Muscle of back (tissue), 11 donors: Measurements from ENCODE around the gene KNOP1. TPM values are rescaled to one million over a fixed set of nuclear protein-coding genes. Genes with fewer than 3 reads are reported as not detected.

Source experiments
- DNase-seq, 3 donors: peaks; one replicate each; pipeline versions ENCODE4 v3.0.0 to v3.0.0-alpha.2; 2013
- polyA plus RNA-seq, 10 donors: library from polyadenylated mRNA; unstranded; fragments of 120-200 nt; gene quantifications; one replicate each; pipeline ENCODE4 v1.2.1, GENCODE V29; 2013; ENCODE audit not compliant: insufficient read length in 10 of 10

KNOP1 gene
- polyA plus RNA-seq, 10 donors: 16.5 to 26.6 (median 22.6) TPM

DNA sequence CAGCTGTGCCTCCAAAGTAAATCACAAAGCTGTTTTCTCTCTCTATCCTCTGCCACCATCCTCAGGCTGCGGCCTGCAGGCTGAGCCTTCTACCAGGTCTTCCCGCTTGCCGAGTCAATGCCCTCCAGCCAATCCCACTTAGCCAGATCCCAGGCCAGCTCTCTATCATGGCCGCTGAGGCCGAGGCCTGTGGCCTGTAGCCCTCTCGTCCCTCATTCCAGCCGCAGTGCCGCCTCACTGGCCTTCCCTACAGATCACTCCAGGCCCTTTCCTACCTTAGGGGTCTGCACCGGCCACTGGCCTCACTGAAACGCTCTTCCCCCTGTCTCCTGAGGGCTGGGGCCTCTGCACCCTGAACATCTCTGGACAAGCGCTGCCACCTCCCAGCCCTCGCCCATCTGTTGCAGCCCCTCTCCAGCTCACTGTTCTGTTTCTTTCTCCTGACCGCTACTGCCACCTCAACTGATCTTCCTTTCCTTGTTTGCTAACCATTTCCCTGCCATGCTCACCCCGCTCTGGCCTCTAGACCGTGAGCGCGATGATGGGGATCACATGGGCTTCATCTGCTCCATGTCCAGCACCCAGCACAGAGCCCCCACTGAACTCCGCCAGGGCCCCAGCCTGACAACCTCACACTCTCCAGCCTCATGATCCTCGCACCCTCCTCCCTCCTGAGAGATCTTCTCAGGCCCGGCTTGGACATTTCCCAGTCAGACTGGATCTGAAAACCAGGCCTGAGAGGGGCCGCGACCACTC is 8.5 kb downstream of the KNOP1 start:
- DNase-seq: no peak

DNA sequence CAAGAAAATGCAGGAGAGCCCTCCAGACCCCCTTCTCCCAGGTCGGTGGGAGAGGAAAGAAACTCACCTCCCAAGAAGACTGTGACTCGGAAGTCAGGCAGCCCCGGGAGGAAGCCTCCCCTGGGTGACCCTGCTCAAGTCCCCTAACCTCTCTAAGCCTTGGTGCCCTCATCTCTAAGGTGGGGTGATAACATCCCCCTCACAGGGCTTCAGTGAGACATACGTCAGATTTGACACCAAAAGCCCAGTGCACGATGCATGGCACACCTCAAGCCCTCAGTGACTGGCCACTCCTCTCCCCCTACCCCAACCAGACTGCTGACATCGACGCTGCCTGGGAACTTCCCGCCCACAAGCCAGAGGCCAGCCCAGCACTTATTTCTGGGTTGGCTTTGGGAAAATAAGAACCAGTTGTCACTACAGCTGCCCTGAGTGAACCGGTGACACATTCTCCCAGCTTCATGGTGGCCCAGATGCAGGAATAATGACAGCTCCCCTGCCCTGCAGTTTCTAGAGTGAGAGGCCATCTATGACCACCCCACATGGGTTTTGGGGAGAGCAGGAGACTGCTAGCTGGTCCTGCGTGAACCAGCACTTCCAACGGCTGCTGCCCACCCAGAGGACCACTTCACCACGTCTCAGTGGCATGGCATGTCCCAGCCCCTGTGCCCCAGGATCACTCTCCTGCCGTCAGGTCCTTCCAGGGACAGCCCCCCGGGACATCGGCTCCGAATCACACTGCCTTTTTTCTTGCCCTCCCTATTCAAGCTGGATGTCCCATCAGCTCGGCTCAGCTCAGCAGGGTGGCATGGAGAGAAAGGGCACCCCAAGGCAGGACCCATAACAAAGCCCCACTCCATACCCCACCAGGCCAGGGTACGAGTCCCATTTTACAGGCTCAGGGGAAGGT is 9.5 kb downstream of the KNOP1 start:
- DNase-seq: no peak

DNA sequence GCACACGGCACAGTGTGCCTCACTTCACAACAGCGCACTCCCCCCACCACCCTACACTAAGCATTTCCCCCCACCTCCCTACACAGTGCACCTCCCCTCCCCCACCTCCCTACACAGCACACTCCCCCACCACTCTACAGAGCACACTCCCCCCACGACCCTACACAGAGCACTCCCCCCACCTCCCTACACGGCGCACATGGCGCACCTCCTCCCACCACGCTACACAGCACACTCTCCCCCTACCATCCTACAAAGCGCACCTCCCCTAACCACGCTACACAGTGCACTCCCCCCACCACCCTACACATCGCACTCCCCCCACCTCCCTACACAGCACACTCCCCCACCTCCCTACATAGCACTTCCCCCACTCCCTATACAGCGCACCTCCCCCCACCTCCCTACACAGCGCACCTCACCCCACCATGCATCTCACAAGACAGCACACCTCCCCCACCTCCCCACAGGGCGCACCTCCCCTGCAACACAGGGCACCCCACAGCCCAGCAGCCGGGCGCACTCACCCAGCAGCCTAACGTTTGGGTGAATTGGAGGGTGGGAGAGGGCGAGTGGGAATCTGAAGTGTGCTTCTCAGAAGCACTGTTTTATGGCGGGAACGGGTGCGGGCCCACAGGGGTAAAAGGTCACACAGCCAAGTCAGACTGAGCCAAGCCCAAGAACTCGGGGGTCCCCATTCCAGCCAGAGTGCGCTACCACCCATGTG is 10.3 kb downstream of the KNOP1 start:
- DNase-seq: no peak

DNA sequence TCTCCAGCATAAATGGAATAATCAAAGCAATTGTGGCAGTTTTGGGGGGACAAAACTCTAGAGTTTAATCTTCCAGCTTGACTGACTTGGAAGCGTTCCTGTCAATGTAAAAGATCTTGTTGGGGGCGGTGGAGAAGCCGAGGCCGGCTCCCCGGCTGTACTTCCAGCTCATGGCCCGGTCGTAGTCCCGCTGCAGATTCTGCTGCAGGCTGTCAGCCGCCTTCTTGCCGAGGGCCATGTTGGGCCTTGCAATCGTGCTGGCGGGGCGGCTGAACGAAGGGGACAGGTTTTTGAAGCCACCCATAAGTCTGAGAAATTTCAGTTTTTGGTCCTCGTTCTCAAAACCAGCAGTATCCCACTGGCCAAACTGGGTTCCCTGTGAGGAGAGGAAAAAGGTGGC is 11.2 kb downstream of the KNOP1 start:
- DNase-seq: no peak

DNA sequence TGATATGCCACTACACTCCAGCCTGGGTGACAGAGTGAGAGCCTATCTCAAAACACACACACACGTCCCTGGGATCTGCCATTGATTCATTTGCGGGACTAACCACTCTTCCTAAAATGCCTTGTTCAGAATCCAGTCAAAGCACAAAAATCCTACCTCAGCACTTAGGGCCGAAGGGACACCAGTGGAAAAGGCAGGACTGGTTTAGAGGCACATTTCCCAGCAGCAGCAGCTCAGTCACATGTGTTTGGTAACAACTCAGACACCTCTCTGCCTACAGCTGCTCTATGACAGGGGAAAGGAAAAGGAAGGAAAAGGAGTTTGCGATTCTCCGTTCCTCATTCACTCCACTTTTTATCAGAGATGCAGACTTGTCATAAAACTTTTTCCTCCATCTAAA is 12.2 kb downstream of the KNOP1 start:
- no peak for DNase-seq

DNA sequence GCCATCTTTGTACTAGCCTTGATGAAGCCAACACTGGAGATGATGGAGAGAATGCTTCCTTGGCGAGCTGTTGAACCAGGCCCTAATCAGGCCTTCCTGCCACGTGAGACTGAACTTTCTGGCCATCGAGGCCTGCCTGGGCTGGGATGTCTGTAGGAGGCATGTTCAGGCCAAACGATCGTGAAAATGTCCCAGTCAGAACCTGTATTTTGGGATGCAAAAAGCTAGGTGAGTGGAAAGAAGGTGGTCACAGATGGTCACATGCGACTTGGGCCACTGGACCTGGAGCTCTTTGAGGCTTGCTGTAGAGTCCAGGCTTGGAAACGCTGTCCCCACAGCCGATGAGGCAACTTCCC is 12.9 kb downstream of the KNOP1 start:
- DNase-seq: no peak

DNA sequence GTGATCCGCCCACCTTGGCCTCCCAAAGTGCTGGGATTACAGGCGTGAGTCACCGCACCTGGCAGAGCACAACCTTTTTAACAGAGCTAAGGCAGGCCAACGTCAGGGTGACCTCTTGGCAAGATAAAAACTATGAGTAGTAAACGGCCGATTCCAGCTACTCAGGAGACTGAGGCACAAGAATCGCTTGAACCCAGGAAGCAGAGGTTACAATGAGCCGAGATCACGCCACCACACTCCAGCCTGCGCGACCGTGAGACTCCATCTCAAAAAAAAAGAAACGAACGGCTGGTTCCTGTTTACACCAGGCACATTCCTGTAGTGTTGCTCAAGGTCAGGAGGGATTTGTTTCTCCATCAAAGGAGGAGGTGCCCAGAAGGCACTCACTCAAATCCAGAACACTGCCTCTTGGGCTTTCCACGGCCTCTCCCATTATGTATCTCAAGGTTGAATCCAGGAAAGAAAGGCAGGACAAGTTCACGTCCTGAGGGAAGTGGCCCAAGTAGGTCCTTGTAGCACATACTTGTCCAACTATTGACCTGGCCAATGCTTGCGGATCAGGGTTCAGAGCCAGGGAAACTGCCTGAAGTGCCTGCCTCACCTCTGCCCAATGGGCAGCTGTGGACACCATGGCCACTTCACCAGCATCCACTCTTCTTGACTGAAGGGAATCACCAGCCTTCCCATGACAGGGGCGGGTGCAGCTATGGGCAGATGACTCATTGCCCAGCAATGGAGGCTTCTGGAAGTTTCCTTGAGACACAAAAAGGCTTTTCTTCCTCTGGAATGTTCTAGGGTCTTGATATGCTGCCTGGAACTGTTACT is 13.5 kb downstream of the KNOP1 start:
- DNase-seq: no peak

DNA sequence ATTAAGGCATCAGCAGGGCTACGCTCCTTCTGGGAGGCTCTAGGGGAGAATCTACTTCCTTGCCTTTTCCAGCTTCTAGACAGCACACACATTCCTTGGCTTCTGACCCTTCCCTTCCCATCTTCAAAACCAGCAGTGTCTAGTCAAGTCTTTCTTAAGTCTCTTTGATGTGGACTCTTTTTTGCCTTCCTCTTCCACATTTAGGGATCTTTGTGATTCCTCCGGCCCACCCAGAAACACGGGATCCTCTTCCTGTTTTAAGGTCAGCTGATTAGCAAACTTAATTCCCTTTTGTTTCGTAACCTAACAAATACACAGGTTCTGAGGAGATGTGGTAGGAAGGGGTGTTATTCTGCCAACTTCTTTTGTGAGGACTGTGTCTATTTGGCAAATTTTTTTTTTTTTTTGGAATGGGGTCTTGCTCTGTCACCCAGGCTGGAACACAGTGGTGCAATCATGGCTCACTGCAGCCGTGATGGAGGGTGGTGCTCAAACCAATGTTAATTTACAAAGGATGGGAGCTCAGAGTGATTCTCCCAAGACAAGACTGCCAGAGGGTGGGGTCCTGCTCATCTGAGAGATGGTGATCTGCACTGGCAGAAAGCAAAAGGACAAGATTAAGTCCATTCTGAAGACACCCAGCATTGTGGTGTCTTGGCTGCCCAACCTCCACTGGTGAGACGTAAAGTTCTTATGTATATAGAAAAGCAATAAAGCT is 14.7 kb downstream of the KNOP1 start:
- no peak for DNase-seq

DNA sequence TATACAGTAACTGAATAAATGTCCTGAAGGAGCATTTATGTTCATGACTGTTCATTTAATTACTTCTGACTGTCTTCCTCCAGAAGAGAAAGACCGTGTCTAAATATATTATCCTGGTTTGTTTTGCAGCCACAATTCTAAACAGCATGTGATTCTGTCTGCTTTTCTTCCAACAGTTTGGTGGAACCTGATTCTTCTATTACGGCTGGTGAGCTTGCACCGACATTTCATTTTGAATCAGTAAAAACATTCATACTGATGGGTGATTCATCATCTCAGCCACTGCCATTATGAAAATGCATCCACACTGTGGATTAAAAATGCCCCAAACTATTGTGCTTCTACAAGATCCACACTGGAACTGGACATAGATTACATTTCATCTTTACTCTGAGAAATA is 16.9 kb downstream of the KNOP1 start:
- DNase-seq: no peak

DNA sequence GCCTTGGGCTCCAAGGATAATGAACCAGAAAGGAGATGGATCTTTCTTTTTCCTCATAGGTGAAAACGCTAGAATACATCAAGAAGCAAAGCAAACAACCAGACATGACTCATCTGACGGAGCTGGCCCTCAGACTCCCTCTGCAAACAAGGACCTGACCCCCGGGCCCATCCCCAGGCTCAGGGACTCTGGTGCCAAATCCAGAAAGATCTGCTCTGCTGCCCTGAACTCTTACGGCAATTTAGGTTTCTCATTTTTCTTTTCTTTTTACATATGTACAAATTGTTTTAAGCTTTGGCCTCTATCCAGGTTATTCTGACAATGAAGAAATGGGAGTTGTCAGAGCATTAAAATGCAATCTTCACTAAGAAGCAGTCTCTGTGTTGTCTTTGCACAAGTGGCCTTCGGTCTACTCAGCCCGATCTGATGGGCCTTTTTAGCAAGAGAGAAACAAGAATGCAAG is 17.7 kb downstream of the KNOP1 start:
- peak in 1 of 3 donors; percentile 53 for DNase-seq

DNA sequence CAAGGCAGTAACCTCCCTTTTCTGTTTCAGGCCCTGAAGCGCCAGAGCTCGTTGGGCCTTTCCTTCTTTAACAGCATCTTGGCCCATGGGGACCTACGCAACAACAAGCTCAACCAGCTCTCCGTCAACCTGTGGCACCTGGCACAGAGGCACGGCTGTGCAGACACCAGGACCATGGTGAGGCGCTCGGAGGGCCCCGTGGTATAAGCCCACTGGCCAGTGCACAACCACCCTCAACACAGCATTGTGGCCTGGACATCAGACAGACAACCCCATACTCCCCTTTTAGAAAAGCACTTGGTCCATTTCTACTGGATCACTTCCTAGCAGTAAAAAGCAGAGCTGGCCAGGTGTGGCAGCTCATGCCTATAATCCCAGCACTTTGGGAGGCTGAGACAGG is 18.6 kb downstream of the KNOP1 start:
- no peak for DNase-seq

DNA sequence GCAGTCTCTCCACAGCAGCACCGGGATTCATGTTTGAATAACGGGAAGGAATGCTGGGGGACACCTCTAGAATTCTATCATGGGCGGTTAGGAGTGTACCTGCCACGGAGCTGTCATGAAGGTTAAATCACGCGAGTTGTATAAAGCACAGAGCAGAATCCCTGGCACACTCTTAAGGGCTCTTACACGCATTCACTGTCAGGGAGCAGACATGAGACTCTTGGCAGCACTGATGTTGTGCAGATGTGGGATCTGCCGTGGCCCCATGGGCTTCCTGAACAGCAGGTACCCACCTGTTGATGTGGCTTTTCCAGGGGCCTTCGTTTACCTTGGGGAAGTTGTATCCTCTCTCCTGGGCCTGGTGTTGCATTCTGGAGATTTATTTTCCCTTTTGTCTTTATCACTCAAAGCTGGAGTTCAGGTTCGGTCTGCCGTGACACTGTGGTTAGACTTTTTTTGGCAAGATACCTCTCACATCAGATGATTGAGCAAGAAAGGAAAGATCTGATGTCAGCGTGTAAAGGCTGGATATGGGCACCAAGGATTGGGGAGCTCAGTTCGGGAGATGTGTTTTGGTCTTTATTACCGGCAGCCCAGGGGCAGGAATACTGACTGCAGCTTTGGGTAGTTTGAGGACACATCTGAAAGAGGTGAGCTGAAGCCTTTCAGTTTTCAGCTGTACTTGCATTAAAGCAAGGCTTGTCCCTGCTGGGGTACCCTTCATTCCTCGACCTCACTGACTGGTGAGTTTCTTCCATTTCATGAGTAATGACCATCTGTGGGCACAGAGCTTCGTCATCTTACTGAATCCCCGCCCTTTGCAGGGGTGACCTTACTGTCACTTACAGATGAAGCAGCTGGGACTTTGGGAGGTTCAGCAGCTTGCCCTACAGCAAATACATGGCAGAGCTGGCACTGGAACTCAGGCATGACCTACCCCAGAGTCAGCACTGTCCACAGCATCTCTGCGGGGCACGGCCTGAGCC is 19.3 kb downstream of the KNOP1 start:
- no peak for DNase-seq

DNA sequence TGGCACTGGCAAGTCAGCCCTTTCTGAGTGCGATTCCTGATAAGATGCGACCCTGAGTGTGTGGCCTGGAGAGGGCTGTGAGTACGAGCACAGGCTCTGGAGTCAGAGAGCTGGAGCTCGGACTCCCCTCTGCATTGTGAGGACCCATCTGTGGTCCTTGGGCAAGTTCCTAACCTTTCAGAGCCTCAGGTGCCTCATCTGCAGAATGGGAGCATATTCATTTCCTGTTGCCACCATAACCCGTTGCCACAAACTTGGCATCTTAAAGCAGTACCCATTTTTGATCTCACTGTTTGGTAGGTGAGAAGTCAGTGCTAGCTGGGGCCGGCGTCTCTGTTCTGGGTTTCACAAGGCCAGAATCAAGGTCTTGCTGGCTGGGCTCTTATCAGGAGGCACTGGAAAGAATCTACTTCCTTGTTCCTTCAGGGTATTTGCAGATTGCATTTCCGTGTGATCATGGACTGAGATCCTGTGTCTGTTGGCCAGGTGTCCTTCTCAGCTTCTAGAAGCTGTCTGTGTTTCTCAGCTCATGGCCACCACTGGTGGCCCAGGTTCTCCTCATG is 20.2 kb downstream of the KNOP1 start:
- DNase-seq: no peak

DNA sequence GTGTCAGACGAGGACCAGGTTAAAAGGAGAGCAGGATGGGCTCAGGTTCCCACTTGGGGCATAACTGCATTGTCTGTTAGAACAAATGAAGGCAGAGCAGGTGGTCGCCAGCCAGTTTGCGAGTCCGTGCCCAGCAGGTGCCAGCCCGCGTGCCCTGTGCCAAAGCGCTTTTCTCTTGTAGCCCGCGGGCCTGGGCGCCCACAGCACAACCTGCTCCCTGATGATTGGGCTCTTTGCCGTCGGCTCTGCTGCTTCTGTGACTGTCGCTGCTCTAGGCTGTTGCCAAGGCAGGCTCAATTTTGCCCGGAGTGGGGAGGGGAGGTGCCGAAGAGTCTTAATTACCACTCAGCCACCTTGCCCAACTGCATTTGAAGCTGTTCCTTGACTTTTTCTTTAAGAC is 21.1 kb downstream of the KNOP1 start:
- no peak for DNase-seq

DNA sequence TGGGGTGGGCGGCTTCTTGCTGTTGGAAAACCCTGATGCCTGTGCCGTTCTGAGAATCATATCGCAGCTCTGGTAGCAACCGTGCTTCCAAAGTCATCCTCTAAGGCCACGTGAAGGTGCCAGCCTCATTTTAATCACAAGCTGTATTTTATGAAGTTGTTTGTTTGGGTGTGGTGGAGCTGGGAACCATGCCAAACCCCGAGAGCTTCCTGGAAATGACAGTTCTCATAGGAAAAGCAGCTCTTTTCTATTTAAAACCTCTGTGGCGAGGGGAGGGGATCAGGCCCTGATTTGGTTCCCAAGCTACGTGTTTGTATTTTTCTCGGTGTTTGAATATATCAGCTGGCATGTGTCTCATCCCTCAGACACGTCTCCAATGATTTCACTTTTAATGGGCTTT is 21.7 kb downstream of the KNOP1 start:
- peak; percentile 69 to 86 (median 75) for DNase-seq

DNA sequence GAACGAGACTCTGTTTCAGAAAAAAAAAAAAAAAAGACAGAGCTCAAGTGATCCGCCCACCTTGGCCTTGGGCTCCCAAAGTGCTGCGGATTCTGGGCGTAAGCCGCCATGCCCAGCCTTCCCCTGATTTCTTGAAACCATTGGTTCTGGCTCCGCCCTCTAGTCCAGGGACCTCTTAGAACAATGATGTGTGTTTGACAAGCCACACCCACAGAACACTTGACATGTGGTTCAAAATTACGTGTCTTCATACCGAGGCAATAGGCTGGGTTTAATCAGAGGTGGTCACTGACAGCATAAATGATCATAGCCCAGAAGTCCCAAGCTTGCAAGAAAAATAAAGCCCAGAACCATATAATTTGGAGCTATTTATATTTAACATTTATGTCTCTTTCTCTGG is 23.0 kb downstream of the KNOP1 start:
- no peak for DNase-seq

DNA sequence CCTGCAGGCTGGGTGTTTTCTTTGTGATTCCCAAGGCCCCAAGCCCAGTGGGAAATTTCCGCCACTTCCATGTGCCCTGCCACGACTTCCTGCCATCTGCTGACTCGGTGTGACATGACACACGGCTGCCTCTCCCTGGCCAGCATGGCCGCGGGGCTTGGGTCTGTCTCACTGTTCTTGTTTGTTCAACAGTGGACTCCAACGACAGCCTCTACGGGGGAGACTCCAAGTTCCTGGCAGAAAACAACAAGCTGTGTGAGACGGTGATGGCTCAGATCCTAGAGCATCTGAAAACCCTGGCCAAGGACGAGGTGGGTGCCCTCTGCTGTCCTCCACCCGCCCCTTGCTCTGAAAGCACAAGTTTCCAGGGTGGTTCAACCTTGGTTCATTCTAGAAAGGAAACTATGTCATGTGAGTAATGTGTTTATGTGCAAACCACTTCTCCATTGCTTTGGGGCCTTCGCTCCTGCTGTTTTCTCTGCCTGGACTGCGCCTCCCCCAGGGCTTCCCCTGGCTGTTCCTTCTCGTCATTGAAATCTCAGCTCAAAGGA is 26.8 kb downstream of the KNOP1 start:
- DNase-seq: no peak

DNA sequence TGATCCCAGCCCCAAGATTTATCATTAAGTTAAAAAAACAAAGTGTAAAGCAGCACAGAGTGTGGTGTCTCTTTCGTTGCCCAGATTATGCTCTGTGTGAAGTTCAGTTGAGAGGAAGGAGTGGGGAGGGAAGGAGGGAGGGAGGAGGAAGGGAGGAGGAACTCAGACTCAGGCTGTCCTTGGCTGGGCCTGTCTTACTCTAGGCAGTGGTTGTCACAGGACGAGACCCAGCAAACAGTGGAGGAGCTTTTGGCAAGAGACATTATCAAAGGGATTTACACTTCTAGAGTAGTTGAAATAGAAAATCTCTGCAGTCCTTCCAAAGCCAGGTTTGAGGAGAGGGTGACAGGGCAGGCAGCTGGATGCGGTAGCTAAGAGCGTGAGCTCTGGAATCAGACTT is 27.8 kb downstream of the KNOP1 start:
- no peak for DNase-seq

DNA sequence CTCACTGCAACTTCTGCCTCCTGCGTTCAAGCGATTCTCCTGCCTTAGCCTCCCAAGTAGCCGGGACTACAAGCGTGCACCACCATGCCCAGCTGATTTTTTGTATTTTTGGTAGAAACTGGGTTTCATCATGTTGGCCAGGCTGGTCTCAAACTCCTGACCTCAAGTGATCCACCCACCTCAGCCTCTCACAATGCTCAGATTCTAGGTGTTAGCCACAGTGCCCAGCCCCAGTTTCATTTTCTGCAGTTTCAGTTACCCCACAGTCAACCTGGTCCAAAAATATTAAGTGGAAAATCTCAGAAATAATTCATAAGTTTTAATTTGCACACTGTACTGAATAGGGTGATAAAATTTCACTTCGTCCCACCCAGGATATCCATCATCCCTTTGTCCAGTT is 28.7 kb downstream of the KNOP1 start:
- DNase-seq: no peak
